Measurements from ENCODE around the gene SLC2A11.
"Not testable (repeated sequence)": the region's sequence is repeated elsewhere in the genome, so short reads cannot be mapped to it uniquely, and the experiment has no call there.

The SLC2A11 gene

GRCh38 chr22:23847991-23848864 is 9.4 kb upstream of the SLC2A11 start:
- DNase-seq: no peak

- peak; percentile 68 for DNase-seq
Observed at GRCh38 chr22:23849009-23850006, 8.4 kb upstream of the SLC2A11 start.

DNA sequence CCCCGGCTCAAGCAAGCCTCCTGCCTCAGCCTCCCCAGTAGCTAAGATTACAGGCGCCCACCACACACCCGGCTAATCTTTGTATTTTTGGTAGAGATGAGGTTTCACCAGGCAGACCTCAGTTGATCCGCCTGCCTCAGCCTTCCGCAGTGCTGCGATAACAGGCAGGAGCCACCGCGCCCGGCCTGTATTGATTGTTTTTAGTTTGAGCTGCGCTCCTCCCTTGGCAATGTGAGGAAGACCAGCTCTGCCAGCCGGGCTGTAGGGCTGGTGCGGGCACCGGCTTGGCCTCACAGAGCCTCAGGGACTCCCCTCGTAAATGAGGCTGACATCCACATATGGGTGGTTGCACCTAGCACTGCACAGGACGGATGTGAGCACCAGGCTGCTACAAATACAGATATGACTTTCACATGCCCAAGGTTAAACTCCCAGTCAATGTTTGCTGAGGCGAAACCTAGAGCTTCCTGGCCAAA is 7.5 kb upstream of the SLC2A11 start:
- no peak for DNase-seq

- peak; percentile 32 for DNase-seq
Observed at GRCh38 chr22:23856721-23857605, 712 bp upstream of the SLC2A11 start.

DNA sequence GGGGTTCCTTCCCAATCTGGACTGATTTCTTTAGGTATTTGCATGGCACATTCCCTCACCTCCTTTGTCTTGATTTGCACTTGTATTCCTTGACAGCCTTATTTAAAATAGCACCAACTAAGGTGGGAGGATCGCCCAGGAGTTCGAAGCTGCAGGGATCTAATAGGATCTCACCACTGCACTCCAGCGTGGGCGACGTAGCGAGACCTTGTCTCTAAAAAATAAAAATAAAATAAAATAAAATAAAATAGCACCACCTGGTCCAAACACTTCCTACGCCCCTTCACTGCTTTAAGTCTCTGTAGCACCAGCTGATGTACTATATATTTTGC is 775 bp downstream of the SLC2A11 start:
- DNase-seq: no peak

GRCh38 chr22:23859201-23859600 is 1.5 kb downstream of the SLC2A11 start:
- DNase-seq: no peak

DNA sequence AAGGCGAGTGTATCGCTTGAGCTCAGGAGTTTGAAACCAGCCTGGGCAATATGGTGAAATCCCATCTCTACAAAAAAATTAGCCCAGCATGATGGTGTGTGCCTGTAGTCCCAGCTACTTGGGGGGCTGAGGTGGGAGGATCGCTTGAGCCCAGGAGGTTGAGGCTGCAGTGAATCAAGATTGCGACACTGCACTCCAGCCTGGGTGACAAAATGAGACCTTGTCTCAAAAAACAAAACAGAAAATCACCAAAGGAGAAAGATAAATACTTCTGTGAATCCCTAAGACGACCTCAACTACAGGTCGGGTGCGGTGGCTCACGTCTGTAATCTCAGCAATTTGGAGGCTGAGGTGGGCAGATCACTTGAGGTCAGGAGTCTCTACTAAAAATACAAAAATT is 2.5 kb downstream of the SLC2A11 start:
- DNase-seq: not testable (repeated sequence)

DNA sequence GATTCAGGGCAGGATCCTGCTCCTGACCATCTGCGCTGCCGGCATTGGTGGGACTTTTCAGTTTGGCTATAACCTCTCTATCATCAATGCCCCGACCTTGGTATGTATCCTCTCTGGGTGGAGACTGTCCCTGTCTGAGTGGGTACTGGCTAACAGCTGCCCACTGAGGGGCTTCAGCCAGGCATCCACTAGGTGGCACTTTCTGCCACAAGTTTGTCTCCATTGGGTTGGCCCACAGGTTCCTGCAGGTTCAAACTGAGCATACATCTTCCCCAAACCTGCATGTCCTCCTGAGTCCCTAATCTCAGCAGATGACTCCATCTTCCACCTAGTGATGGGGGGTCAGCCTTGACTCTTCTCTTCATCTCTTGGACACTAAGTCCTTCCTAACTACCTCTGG is 4.4 kb downstream of the SLC2A11 start:
- peak; percentile 20 for DNase-seq

DNA sequence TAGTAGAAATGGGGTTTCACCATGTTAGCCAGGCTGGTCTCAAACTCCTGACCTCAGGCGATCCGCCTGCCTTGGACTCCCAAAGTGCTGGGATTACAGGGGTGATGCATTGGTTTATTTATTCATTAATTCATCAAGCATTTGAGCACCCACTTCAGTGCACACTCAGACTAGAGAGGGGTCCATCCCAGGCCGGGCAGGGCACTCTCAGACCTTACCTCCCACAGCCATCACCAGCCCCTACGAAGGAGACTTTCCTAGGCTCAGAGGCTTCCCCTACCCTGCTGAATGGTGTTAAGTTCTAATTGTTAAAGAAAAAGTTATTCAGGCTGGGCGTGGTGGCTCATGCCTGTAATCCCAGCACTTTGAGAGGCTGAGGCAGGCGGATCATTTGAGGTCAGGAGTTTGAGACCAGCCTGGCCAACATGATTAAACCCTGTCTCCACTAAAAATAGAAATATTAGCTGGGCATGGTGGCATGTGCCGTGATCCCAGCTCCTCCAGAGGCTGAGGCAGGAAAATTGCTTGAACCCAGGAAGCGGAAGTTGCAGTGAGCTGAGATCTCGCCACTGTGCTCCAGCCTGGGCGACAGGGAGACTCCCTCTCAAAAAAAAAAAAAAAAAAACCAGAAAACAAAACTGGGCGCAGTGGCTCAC is 7.0 kb downstream of the SLC2A11 start:
- not testable (repeated sequence) for DNase-seq

- no peak for DNase-seq
Observed at GRCh38 chr22:23868580-23868979, 10.9 kb downstream of the SLC2A11 start.

DNA sequence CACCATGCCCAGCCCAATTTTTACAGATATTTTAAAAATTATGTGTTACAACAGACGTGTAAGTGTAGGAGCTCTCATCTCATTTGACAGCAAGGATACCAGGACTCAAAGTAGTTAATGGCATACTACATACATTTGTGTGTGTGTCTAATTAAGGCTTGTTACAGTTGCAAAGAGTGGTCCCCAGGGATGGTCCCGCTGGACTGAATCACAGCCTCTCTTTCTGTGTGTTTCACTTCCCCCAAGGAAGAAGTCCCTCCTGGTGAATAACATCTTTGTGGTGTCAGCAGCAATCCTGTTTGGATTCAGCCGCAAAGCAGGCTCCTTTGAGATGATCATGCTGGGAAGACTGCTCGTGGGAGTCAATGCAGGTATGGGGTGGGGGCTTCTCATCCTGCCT is 17.2 kb downstream of the SLC2A11 start:
- no peak for DNase-seq

DNA sequence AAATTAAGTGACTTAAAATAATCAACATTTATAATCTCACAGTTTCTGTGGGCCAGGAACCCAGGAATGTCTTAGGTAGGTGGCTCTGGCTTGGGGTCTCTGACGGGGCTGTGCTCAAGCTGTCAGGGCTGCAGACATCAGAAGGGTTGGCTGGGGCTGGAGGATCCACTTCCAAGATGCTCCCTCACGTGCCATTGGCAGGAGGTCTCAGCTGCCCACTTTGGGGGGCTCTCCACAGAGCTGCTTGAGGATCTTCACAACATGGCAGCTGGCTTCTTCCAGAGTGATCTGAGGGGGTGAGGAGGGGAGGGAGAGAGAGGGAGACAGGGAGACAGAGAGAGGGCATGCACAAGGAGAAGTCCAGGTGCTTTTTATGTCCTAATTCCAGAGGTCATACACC is 18.1 kb downstream of the SLC2A11 start:
- no peak for DNase-seq

DNA sequence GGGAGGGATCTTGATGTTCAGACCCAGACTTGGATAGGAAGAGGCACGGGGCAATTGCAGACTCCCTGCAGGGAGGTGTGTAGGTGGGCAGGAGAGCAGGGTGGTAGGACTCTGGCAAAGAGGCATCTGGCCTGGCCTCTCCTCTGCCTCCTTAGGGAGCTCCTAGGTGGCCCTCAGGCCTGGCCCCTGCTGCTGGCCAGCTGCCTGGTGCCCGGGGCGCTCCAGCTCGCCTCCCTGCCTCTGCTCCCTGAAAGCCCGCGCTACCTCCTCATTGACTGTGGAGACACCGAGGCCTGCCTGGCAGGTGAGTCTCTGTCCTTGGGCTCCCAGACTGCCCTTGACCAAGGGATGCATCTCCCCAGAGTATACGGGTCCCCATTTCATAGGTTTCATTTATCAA is 19.9 kb downstream of the SLC2A11 start:
- no peak for DNase-seq

- no peak for DNase-seq
Observed at GRCh38 chr22:23878219-23878618, 20.5 kb downstream of the SLC2A11 start.

GRCh38 chr22:23882370-23882769 is 24.7 kb downstream of the SLC2A11 start:
- DNase-seq: no peak

- DNase-seq: no peak
Observed at GRCh38 chr22:23883658-23884057, 26.0 kb downstream of the SLC2A11 start.

GRCh38 chr22:23884140-23884539 is 26.5 kb downstream of the SLC2A11 start:
- no peak for DNase-seq

GRCh38 chr22:23888615-23889401 is 31.1 kb downstream of the SLC2A11 start:
- peak; percentile 14 for DNase-seq

GRCh38 chr22:23889620-23890019 is 31.9 kb downstream of the SLC2A11 start:
- no peak for DNase-seq

GRCh38 chr22:23891726-23892125 is 34.1 kb downstream of the SLC2A11 start:
- no peak for DNase-seq

DNA sequence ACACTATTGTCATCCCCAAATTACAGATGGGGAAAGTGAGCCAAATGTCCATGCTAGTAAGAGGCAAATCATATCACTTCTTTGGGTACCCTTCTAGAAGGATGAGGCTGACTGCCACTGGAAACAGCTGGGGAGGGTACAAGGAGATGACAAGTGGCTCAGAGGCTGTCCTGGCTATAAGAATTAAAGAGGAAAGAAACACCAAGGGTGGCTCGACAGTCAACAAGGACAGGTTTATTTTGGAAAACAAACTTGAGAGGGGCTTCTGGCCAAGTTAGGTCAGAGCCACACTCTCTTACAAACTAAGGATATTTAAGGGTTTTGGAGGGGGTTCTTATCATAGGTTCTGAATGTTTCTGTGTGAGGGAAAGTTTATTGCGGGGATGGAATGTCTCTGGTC is 34.5 kb downstream of the SLC2A11 start:
- no peak for DNase-seq
